GM21529 (cell line): ENCODE data around the gene ESR1.
"Not testable (repeated sequence)": the region's sequence is repeated elsewhere in the genome, so short reads cannot be mapped to it uniquely, and the experiment has no call there.

Experiments used
- ATAC-seq: cut with Tn5 transposase; IDR thresholded peaks from one replicate; pipeline ENCODE4 v1.9.1; 2021; ENCODE audit not compliant: unreplicated experiment

Gene ESR1

GRCh38 chr6:151885234-151885633 lies 77.8 kb downstream of the ESR1 start:
- ATAC-seq: no peak

- no peak for ATAC-seq
Observed at GRCh38 chr6:151891524-151891923, 84.0 kb downstream of the ESR1 start.

- ATAC-seq: not testable (repeated sequence)
Observed at GRCh38 chr6:151894426-151894825, 86.9 kb downstream of the ESR1 start.

- ATAC-seq: not testable (repeated sequence)
Observed at GRCh38 chr6:151899221-151899620, 91.7 kb downstream of the ESR1 start.

GRCh38 chr6:151899796-151900195 lies 92.3 kb downstream of the ESR1 start:
- not testable (repeated sequence) for ATAC-seq

- no peak for ATAC-seq
Observed at GRCh38 chr6:151900256-151900655, 92.8 kb downstream of the ESR1 start.

GRCh38 chr6:151901009-151901411 lies 93.5 kb downstream of the ESR1 start:
- ATAC-seq: no peak

- ATAC-seq: no peak
Observed at GRCh38 chr6:151904631-151905030, 97.1 kb downstream of the ESR1 start.

- ATAC-seq: no peak
Observed at GRCh38 chr6:151905072-151905471, 97.6 kb downstream of the ESR1 start.

- ATAC-seq: no peak
Observed at GRCh38 chr6:151905854-151906253, 98.4 kb downstream of the ESR1 start.

- no peak for ATAC-seq
Observed at GRCh38 chr6:151911401-151911800, 103.9 kb downstream of the ESR1 start.

GRCh38 chr6:151914484-151914883 lies 107.0 kb downstream of the ESR1 start:
- ATAC-seq: no peak

GRCh38 chr6:151916075-151916474 lies 108.6 kb downstream of the ESR1 start:
- ATAC-seq: no peak

- no peak for ATAC-seq
Observed at GRCh38 chr6:151916680-151917164, 109.2 kb downstream of the ESR1 start.

- no peak for ATAC-seq
Observed at GRCh38 chr6:151917531-151918329, 110.2 kb downstream of the ESR1 start.

- no peak for ATAC-seq
Observed at GRCh38 chr6:151940307-151940706, 132.8 kb downstream of the ESR1 start.

GRCh38 chr6:151948002-151948743 lies 140.7 kb downstream of the ESR1 start:
- no peak for ATAC-seq

GRCh38 chr6:151958332-151958731 lies 150.8 kb downstream of the ESR1 start:
- ATAC-seq: no peak

- no peak for ATAC-seq
Observed at GRCh38 chr6:151959086-151959485, 151.6 kb downstream of the ESR1 start.

- ATAC-seq: no peak
Observed at GRCh38 chr6:151961809-151962208, 154.3 kb downstream of the ESR1 start.

GRCh38 chr6:151962246-151962846 lies 154.9 kb downstream of the ESR1 start:
- no peak for ATAC-seq

- ATAC-seq: no peak
Observed at GRCh38 chr6:151963001-151963400, 155.5 kb downstream of the ESR1 start.
